T-helper 1 cell (primary cell): ENCODE results near the gene FRZB.

ENCODE experiments used
- DNase-seq, 5 donors: peaks; one replicate each; pipeline ENCODE4 v3.0.0-alpha.2; 2012 to 2020

The FRZB gene

DNA sequence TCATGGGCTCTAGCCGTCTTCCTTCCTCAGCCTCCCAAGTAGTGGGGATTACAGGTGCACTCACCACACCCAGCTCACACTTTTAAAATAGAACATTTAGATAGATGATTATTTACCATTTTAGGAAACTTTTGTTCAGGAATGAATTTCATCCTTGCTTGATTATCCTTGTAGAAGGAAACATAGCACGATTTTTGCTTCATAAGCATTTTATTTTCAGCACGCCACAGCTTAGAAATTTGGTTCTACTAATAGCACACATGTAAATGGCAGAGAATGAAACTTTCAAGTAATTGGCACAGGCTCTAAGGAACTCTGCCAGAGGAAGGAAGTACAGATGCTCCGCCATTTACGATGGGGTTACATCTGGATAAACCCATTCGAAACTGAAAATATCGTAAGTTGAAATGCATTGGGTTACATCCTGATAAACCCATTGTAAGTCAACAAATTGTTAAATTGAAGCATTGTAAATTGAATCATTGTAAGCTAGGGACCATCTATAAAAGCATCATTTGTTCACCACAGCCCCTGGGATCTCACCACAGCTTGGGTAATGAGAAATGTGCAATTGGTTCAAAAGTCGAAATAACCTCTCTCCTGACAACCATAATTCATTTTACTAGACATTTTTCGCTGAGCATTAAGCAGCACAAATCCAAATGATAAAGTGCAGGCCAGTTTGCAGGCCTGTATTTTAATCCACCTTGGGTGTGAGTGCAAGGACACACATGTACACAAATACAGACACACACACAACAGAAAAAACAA, 33.2 kb downstream of the FRZB start:
- no peak for DNase-seq

- no peak for DNase-seq
Measured at GRCh38 chr2:182831921-182832320, 34.5 kb downstream of the FRZB start.

DNA sequence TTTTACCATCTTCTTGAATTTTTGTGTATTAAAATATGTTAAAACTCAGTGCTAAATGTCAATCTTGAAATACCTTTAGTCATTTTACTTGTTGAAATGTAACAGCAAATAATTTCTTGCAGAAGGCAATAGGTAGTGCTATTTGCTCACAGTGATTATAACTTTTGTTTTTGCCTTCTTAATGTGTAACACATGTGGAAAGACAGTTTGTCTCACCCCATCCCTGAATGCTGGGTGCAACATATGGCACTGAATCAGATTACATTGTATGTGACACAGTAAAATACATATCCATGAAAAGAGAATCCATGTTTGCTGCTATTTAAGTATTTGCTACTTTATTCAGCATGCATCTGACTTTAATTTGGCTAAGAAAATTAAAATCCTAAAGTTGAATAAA, 35.3 kb downstream of the FRZB start:
- DNase-seq = no peak

- no peak for DNase-seq
Measured at GRCh38 chr2:182827182-182827879, 39.1 kb downstream of the FRZB start.

DNA sequence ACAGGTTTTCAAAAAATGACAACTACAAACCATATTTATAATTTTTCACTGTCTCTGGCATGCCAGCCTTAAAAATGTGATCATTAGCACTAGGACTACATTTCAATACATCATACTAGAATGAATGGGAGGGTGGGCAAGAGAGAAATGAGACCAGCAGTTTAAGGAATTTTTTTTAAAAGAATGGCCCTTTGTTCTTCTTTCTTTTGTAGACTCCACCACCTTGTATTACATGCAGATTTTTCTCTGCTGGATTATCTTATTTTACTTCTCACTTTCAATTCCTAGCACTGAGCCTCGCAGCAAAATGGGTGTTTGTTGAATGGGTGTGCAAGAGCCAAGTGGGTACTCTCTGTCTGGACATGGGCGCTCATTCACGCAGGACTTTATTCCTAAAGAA, 39.9 kb downstream of the FRZB start:
- no peak for DNase-seq

GRCh38 chr2:182826064-182826463, 40.4 kb downstream of the FRZB start:
- DNase-seq = no peak

DNA sequence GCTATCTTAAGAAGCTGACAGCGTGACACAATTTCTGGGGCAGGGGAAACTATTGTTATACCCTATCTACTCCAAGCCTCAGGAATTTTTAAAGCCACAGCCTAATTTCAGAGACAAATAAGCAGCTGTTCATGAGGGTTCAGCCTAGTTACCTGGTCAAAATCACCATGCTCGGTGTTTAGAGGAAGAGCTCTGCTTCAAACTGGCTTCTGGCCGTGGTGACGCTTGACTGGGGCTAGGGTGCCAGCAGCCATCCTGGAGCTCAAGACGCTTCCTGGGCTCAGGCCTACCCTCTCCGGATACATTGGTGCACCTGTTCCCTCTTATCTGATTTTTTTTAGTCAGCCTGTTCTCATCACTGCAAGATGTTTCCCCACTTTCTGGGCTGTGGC, 41.7 kb downstream of the FRZB start:
- DNase-seq = no peak

- DNase-seq = no peak
Measured at GRCh38 chr2:182824056-182824766, 42.2 kb downstream of the FRZB start.

DNA sequence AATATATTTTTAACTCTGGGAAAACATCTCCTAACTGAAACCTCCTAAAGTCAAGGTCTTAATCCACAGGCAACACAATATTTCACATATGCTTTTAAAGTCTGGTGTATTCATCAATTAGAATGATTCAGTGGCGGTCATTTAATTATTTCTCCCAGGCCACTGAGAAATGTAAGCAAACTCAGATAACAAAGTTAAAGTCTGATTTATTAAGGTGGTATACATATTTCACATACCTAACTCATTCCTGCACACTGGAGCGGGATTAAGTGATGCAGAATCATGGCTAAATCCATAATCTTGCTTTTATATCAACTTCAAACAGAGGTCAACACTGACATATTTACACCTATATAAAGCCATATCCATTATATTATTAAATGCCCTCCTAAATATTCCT, 43.7 kb downstream of the FRZB start:
- DNase-seq = no peak

GRCh38 chr2:182821182-182821581, 45.3 kb downstream of the FRZB start:
- no peak for DNase-seq

GRCh38 chr2:182819412-182819811, 47.0 kb downstream of the FRZB start:
- no peak for DNase-seq

- no peak for DNase-seq
Measured at GRCh38 chr2:182818925-182819324, 47.5 kb downstream of the FRZB start.

- DNase-seq = no peak
Measured at GRCh38 chr2:182818501-182818900, 47.9 kb downstream of the FRZB start.

- DNase-seq = no peak
Measured at GRCh38 chr2:182817558-182817957, 48.9 kb downstream of the FRZB start.

DNA sequence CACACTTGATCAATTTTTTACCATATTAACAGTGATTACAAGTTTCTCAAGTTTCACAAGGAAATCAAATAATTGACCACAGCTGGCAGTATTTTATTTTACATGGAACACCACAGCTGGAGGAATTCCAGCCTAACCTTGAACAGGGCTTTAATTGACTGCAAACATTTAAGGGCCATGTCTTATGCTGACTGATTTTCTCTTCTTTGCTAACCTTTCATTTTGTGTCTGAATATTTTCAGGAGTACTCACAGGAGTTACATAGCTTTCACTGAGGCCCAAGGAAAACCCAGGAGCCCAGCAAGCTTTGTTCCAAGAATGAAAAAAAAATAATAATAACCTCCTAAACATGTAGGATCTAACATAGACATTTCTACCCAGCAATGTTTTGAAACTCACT, 49.6 kb downstream of the FRZB start:
- no peak for DNase-seq

DNA sequence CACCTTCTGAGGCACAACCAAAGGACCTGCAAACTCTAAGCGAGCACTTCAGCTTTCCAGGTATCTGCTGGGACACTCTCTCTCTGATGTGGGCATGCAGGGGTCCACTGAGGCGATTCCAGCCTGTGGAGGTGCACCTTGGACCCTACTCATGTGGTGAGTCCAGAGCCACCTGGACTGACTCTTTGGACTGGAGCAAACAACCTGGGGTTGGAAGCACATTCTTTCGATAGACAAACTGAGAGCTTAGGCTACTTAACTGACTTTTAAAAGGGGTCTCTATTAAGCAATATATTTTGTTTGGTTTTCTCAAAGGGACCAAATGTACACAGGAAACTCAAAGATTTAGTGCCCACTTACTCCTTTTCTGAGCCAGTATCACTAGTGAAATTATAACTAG, 51.6 kb downstream of the FRZB start:
- DNase-seq = no peak

DNA sequence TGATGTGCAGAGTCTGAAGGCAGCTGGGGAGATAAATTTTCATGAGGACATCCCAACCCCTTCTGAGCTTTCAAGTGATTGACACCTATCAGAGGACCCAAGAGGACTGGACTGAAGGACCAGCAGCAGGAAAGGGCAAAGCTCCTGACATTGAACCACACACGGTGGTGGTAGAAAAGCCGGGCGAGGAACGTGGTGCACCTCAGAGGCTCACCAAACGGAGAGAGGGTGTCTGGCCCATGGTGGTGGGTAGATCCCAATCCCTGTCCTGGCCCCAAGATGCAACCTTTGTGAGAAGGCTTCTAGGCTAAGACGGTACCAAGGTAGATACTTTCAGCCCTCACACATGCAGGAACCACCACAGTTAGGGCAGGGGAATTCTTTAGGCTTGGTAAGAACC, 52.1 kb downstream of the FRZB start:
- DNase-seq = no peak

GRCh38 chr2:182810087-182810486, 56.4 kb downstream of the FRZB start:
- no peak for DNase-seq

DNA sequence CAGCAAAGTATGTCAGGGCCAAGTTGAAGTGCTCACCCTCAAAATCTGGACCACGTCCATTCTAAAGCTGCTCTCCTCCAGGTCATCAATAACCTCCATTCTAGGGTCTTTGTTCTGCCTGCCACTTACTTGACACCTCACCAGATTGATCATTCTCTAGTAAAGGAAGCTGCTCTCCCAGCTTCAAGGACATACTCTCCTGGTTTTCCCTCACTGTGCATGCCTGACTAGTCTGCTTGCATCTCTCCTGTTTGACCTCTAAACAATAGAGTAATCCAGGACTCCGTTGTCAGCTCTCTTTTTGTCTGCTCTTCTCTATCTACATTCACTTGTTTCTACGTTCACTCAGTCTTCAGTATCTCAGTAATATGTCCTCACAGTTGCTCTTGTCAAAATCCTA, 59.1 kb downstream of the FRZB start:
- no peak for DNase-seq

DNA sequence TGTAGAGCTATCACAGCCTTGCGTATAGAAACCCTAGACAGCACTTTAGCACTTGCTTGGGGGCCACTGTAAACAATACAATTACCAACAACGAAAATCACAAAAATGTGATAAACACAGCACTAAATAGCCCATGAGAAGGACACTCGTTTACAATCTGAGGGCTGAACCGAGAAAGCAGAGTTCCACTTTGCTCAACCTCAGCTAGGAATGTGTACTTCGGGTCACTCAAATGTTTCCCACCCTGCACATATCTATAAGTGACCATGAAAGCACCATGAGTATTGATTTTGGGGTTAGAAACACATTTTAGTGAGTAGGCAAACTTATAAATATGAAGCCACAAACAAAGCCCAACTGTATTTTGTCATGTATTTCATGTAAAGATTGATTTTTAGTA, 62.3 kb downstream of the FRZB start:
- DNase-seq = no peak

DNA sequence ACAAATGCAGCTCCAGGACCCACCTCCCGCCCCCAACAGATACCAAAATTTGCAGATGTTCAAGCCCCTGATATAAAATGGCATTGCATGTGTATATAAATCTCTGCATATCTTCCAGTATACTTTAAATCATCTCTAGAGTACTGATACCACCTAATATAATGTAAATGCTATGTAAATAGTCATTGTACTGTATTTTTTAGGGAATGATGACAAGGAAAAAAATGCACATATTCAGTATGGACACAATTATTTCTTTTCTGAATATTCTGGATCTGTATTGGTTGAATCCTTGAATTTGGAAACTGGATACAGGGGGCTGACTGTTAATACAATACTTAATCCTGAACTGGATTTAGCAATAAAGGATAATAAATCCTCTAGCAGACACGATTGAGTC, 67.7 kb downstream of the FRZB start:
- no peak for DNase-seq

DNA sequence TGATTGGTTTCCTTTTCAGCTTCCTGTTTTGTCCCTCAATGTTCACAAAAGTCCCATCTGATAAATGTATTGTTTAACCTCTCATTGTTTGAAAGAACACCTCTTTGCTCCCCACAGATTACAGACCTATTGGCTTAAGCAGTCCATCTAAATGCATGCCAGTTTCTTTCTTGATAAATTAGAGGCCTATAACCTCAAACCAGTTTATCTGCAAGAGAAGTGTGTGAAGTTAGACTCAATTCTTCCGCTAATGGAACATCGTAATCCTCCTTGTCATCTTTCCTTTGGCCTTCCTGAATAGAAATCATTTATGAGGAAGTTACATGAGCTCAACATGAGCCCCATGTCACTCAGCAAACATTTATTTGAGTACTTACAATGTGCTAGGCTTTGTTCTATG, 74.0 kb downstream of the FRZB start:
- DNase-seq = no peak

GRCh38 chr2:182784777-182785176, 81.7 kb downstream of the FRZB start:
- no peak for DNase-seq
